Lung (tissue), 12 donors: ENCODE measurements around the gene KLHL36. TPM values are rescaled to one million over a fixed set of nuclear protein-coding genes. Genes with fewer than 3 reads are reported as not detected.
A peak's percentile ranks its signal among the peaks of the same experiment; 100 is the strongest.
"Not testable (repeated sequence)": the region's sequence is repeated elsewhere in the genome, so short reads cannot be mapped to it uniquely, and the experiment has no call there.

Experiments
- ATAC-seq: fragments of 200-7000 bp; cut with Tn5 transposase; one replicate; pipeline ENCODE4 v1.9.1; 2020; ENCODE audit warnings: moderate number of reproducible peaks; ENCODE audit not compliant: insufficient read depth, low FRiP score
- DNase-seq, 3 donors: peaks; one replicate each; pipeline ENCODE4 v3.0.0-alpha.2; 2013 to 2017
- H3K27ac ChIP-seq, 2 donors: one replicate each; pipeline ENCODE4 v1.5.1; 2013; ENCODE audit warnings: mild to moderate bottlenecking in 2 of 2, moderate library complexity in 2 of 2, control low read depth in 1 of 2, inconsistent platforms in 1 of 2, low read depth in 1 of 2, low read length in 1 of 2
- H3K27me3 ChIP-seq, 3 donors: one replicate each; pipeline ENCODE4 v1.5.1; 2013; ENCODE audit warnings: low read length in 2 of 3; ENCODE audit not compliant: control insufficient read depth in 3 of 3, insufficient read depth in 3 of 3
- H3K36me3 ChIP-seq, 4 donors: one replicate each; pipeline ENCODE4 v1.5.1; 2013; ENCODE audit warnings: low read length in 4 of 4, mild to moderate bottlenecking in 1 of 4, moderate library complexity in 1 of 4; ENCODE audit not compliant: control insufficient read depth in 4 of 4, insufficient read depth in 4 of 4
- H3K4me1 ChIP-seq, 5 donors: one replicate each; pipeline ENCODE4 v1.5.1; 2013; ENCODE audit warnings: low read length in 5 of 5, mild to moderate bottlenecking in 2 of 5, moderate library complexity in 1 of 5; ENCODE audit not compliant: control insufficient read depth in 5 of 5, insufficient read depth in 5 of 5
- H3K4me3 ChIP-seq: one replicate; pipeline ENCODE4 v1.5.1; 2013; ENCODE audit warnings: mild to moderate bottlenecking, control low read depth, moderate library complexity
- H3K9ac ChIP-seq, 2 donors: one replicate each; pipeline ENCODE4 v1.5.1; 2013; ENCODE audit warnings: low read length in 2 of 2, control low read depth in 1 of 2; ENCODE audit not compliant: insufficient read depth in 1 of 2
- H3K9me3 ChIP-seq, 4 donors: one replicate each; pipeline ENCODE4 v1.5.1; 2013; ENCODE audit warnings: low read length in 3 of 4, mild to moderate bottlenecking in 1 of 4, moderate library complexity in 1 of 4; ENCODE audit not compliant: control insufficient read depth in 4 of 4, insufficient read depth in 3 of 4
- WGBS, 2 donors: extraction: QIAGEN DNeasy Blood & Tissue Kit; methylation state at CpG; one replicate each; pipeline ENCODE4 v1.1.7; 2013; 5-methylcytosine and 5-hydroxymethylcytosine counted together
- polyA plus RNA-seq, 2 donors: library from polyadenylated mRNA; stranded (reverse); fragments of 200-250 nt; gene quantifications; one replicate each; pipeline ENCODE4 v1.2.1, GENCODE V29; 2013
- total RNA-seq, 2 donors: library from RNA; depleted of rRNA in 1 of 2; stranded (reverse); fragments of >200 nt in 1 of 2; gene quantifications; one replicate each; pipeline ENCODE4 v1.2.1, GENCODE V29; 2014 to 2021
- TF ChIP-seq, protein P1 (sequence below): IDR thresholded peaks from 2 replicates; pipeline ENCODE4 v1.5.1; 2012; ENCODE audit warnings: mild to moderate bottlenecking; ENCODE audit errors: control extremely low read depth, extremely low read depth
- donor health status: control.
- donor health status: control.
- donor health status: Bipolar disorder and iron deficiency.
- donor health status: healthy.
- donor health status: DM: yes; HTN: yes; CAD: no.

KLHL36 gene
- total and polyA plus RNA-seq, 4 donors = 18.1 to 52.7 (median 32.3) TPM

DNA sequence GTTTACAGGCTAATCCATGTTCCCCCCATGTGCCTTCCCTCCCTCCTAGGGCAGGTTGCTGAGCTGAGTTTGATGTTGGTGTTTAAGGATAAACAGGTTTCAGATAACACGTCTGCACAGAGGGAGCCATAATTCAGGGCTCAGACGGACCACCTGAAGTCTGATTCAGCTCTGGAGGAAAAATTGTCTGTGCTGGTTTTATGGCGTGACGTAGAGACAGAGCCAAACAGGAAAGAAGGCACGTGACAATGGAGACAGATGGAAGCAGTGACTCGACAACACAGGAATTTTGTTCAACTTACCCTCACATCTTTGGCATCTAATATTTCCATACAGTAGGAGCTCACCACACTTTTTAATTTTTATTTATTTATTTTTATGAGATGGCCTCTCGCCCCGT, 40.8 kb downstream of the KLHL36 start:
- no peaks in the 10 kb centered on the region for H3K36me3 ChIP-seq
- no peak overlapping the region for H3K27ac ChIP-seq
- H3K27me3 ChIP-seq = peaks cover 0 to 3% (median 0%) of the 10 kb centered on the region in 3 donors
- H3K9ac ChIP-seq = no peak overlapping the region
- WGBS, 2 donors = 68 to 70% methylated on average over 8 of the region's 8 CpGs
- DNase-seq (peak in 1 of 3 donors; percentile 7), ATAC-seq (no peak)
- H3K9me3 ChIP-seq = peaks cover 0 to 2% (median 0%) of the 10 kb centered on the region in 4 donors
- no peak overlapping the region for H3K4me3 ChIP-seq
- TF ChIP-seq, protein P1, sequence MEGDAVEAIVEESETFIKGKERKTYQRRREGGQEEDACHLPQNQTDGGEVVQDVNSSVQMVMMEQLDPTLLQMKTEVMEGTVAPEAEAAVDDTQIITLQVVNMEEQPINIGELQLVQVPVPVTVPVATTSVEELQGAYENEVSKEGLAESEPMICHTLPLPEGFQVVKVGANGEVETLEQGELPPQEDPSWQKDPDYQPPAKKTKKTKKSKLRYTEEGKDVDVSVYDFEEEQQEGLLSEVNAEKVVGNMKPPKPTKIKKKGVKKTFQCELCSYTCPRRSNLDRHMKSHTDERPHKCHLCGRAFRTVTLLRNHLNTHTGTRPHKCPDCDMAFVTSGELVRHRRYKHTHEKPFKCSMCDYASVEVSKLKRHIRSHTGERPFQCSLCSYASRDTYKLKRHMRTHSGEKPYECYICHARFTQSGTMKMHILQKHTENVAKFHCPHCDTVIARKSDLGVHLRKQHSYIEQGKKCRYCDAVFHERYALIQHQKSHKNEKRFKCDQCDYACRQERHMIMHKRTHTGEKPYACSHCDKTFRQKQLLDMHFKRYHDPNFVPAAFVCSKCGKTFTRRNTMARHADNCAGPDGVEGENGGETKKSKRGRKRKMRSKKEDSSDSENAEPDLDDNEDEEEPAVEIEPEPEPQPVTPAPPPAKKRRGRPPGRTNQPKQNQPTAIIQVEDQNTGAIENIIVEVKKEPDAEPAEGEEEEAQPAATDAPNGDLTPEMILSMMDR = no peak
- no peaks in the 10 kb centered on the region for H3K4me1 ChIP-seq

DNA sequence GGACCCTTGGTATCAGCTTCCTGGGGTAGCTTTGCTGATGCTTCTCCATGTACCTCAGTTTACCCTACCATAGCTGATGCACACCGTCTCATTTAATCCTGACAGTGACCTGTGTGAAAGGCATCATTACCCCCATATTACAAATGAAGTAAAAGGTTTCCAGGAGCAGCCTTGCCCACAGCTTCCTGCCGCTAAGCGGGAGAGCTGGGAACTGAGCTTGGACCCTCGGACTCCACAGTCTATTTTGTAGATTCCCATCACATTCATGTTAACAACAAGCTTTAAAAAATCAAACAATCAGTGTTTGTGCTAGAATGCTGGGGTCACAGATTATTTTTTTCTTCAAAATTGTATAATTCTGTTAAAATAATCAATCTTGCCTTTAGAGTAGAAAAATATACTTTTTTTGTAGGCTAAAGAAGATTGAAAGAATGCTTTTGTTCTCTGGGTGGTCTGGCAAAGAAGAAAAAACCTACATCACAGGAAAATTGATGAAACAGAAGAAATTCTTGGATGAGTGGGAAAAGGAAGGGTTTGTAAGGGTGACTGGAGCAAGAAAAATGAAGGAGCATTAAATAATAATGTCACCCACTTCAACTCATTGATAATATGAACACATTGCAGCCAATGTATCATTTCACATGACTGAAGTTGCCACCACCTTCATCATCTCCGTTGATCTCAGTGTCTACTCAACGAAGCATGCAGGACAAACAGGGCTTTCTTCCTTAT, 41.9 kb downstream of the KLHL36 start:
- Histone ChIP-seq H3K9me3 (peaks cover 0 to 2% (median 0%) of the 10 kb centered on the region in 4 donors), H3K27ac (no peak overlapping the region), H3K9ac (no peak overlapping the region), H3K36me3 (no peaks in the 10 kb centered on the region), H3K27me3 (peaks cover 0 to 3% (median 0%) of the 10 kb centered on the region in 3 donors), H3K4me1 (no peaks in the 10 kb centered on the region), H3K4me3 (no peak overlapping the region)
- TF ChIP-seq, protein P1 = no peak
- ATAC-seq (no peak), DNase-seq (no peak)
- WGBS, 2 donors = 82 to 87% methylated on average over 6 of the region's 6 CpGs

DNA sequence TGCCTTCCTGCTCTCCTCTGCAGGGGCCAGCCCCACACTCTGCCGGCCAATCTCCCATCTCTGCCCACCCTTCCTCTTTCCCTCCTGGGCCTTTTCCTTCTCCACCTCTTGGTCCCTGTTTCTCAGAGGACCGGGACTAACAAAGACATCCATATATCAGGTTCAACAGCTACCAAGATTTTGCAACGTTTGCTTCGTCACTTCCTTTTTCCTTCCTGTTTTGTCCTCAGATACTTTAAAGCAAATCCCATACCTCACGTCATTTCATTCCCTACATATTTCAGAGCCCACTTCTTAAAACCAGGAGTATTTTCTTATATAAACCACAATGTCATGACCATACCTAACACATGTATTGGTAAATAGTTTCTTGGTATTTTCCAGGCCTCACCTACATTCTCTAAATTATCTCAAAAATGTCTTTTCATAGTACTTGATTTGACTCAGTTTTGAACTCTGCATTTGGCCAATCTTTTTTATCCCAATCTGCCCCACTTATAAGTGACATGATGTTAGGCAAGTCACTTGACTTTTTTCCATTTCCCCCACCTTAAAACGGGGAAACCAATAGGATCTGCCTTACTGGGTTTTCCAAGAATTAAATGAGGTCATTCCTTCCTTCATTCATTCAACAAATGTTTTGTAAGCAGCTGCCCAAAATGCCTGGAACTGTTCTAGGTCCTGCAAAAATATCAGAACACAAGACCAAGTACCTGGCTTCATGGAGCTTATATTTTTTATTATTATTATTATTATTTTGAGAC, 44.3 kb downstream of the KLHL36 start:
- Histone ChIP-seq H3K27ac (no peak overlapping the region), H3K9me3 (peaks cover 0 to 2% (median 0%) of the 10 kb centered on the region in 4 donors), H3K4me1 (no peaks in the 10 kb centered on the region), H3K36me3 (no peaks in the 10 kb centered on the region), H3K27me3 (peaks cover 0 to 3% (median 0%) of the 10 kb centered on the region in 3 donors), H3K9ac (no peak overlapping the region), H3K4me3 (no peak overlapping the region)
- ATAC-seq (no peak), DNase-seq (no peak)
- 24 to 41% methylated on average over 6 of the region's 6 CpGs for WGBS, 2 donors
- TF ChIP-seq, protein P1 = no peak

DNA sequence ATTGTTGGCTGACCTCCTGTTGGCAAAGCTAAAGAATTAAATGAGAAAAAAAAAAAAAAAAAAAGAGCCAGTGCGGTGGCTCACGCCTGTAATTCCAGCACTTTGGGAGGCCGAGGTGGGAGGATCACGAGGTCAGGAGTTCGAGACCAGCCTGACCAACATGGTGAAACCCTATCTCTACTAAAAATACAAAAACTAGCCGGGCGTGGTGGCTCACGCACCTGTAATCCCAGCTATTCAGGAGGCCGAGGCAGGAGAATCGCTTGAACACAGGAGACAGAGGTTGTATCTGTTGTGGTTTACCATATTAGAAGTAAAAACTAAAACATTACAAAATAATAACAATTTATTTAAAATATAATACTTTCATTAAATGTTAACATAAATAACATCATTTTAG, 45.6 kb downstream of the KLHL36 start:
- WGBS, 2 donors = 93 to 97% methylated on average over 10 of the region's 10 CpGs
- H3K36me3 ChIP-seq, ATAC-seq, H3K9me3 ChIP-seq, H3K4me3 ChIP-seq, H3K4me1 ChIP-seq, H3K9ac ChIP-seq, DNase-seq, H3K27me3 ChIP-seq, H3K27ac ChIP-seq: not testable (repeated sequence)
